ENCODE measurements around the gene HMGN4.
"Not testable (repeated sequence)": the region's sequence is repeated elsewhere in the genome, so short reads cannot be mapped to it uniquely, and the experiment has no call there.

Gene HMGN4

GRCh38 chr6:26537846-26538571 is at the start of gene HMGN4:
Gene HMGN4 (plus strand): TSS chr6:26538366. CDS start chr6:26545207, 6,841 bp downstream.
- DNase-seq (ENCODE audit: low spot score) = peak; percentile 75

GRCh38 chr6:26489996-26490964 is 47.9 kb upstream of the HMGN4 start:
- no peak for DNase-seq (ENCODE audit: low spot score)

DNA sequence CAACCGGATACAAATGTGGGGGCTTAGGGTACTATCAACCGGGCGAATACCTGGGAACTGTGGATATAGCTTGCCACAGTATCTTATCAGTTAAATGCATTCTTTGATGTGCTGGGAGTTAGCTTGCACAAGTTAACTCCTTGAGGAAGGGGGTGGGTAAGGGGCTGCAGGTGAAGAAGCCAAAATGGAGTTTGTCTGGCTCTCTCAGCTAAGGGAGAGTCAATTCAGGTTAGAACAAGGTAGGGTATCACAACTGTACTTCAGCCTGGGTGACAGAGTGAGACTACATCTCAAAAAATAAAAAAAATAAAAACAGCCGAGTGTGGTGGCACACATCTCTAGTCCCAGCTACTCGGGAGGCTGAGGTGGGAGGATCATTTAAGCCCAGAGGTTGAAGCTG is 46.6 kb upstream of the HMGN4 start:
- DNase-seq (ENCODE audit: low spot score) = no peak

DNA sequence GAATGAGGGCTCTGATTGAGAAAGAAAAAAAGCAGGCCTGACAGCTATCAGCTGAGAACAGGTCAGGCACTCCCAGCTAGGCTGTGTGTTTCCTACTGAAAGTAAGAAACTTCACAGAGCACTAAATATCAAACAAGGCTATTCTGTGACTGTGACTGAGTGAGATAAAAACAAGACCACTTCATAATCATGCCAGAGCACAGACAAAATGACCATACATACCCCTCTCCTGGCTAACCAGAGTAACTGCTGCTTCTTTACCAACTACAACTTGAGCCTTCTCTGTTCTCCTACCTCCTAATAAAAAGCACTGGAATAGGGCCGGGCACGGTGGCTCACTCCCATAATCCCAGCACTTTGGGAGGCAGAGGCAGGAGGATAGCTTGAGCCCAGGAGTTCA is 44.9 kb upstream of the HMGN4 start:
- no peak for DNase-seq (ENCODE audit: low spot score)

GRCh38 chr6:26494117-26494516 is 44.0 kb upstream of the HMGN4 start:
- DNase-seq (ENCODE audit: low spot score) = no peak

GRCh38 chr6:26495281-26495680 is 42.9 kb upstream of the HMGN4 start:
- no peak for DNase-seq (ENCODE audit: low spot score)

DNA sequence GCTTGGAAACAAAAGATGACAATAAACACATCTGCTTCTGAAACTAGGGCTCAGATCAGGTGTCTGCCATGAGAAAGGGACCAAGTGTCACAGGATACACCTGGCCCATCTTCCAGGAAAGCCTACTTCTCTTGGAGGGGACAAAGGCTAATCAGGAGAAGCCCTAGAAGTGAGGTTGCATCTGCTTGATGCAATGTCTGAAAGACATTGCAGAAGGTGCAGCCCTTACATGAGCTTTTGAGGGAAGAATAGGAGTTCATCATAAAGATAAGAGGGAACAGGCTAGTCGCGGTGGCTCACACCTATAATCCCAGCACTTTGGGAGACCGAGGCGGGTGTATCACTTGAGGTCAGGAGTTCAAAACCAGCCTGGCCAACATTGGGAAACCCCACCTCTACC is 40.6 kb upstream of the HMGN4 start:
- DNase-seq (ENCODE audit: low spot score) = no peak

GRCh38 chr6:26500102-26500501 is 38.1 kb upstream of the HMGN4 start, which contains the start of gene BTN1A1:
Gene BTN1A1 (plus strand): TSS chr6:26500303. CDS start chr6:26501287, 984 bp downstream.
- no peak for DNase-seq (ENCODE audit: low spot score)

DNA sequence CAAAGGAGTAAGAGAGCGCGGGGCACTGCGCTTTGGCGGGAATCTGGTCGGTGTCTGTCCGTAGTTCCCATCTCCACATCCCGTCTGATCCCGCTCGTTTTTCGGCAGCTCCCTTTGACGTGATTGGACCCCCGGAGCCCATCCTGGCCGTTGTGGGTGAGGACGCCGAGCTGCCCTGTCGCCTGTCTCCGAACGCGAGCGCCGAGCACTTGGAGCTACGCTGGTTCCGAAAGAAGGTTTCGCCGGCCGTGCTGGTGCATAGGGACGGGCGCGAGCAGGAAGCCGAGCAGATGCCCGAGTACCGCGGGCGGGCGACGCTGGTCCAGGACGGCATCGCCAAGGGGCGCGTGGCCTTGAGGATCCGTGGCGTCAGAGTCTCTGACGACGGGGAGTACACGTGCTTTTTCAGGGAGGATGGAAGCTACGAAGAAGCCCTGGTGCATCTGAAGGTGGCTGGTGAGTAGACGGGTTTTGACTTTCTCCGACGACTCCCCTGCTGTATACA is 36.6 kb upstream of the HMGN4 start:
- DNase-seq (ENCODE audit: low spot score) = peak; percentile 30

- DNase-seq (ENCODE audit: low spot score) = peak; percentile 44
Measured at GRCh38 chr6:26502165-26502564, 36.0 kb upstream of the HMGN4 start.

DNA sequence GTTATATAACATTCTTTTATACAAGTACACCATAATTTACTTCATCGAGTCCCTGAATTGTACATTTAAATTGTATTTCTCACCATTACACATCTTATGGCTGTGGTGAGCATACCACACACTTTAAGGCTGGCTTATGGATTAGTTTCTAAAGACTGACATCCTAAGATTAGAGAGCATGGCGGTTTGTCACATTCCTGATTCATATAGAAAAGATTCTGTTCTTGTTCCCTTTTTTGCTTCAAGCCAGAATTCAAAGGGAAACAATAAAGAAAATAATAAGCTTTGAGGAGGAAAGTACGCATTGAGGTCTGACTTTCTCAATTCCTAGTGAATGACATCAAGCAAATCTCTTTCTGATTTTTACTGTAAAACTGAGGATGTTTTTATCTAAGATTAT is 35.5 kb upstream of the HMGN4 start:
- DNase-seq (ENCODE audit: low spot score) = no peak

DNA sequence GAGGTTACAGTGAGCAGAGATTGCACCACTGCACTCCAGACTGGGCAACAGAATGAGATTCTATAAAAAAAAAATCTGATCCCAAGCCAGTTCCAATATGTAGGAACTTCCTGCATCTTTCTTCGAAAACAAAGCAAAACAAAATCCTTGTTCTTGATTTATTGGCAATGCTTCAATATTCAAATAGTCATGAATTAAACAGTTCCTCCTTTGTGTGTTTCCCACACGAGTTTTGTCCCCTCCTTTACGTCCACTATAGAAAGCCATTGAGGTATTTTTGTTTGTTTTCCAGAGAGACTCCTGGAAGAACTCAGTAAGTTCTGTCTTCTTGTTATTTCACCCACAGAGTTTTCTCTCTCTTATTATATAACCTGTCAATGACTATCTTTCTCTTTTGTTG is 30.5 kb upstream of the HMGN4 start:
- no peak for DNase-seq (ENCODE audit: low spot score)

DNA sequence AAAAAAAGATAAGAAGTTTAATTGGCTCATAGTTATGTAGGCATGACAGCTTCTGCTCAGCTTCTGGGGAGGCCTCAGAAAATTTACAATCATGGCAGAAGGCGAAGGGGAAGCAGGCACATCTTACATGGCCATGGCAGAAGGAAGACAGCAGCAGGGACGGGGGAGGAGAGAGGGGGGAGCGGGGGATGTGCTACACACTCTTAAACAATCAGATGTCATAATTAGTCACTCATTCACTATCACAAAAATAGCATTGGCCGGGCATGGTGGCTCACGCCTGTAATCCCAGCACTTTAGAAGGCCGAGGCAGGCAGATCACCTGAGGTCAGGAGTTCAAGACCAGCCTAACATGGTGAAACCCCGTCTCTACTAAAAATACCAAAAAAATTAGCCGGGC is 27.1 kb upstream of the HMGN4 start:
- DNase-seq (ENCODE audit: low spot score) = not testable (repeated sequence)

GRCh38 chr6:26514984-26515383 is 23.2 kb upstream of the HMGN4 start:
- no peak for DNase-seq (ENCODE audit: low spot score)

DNA sequence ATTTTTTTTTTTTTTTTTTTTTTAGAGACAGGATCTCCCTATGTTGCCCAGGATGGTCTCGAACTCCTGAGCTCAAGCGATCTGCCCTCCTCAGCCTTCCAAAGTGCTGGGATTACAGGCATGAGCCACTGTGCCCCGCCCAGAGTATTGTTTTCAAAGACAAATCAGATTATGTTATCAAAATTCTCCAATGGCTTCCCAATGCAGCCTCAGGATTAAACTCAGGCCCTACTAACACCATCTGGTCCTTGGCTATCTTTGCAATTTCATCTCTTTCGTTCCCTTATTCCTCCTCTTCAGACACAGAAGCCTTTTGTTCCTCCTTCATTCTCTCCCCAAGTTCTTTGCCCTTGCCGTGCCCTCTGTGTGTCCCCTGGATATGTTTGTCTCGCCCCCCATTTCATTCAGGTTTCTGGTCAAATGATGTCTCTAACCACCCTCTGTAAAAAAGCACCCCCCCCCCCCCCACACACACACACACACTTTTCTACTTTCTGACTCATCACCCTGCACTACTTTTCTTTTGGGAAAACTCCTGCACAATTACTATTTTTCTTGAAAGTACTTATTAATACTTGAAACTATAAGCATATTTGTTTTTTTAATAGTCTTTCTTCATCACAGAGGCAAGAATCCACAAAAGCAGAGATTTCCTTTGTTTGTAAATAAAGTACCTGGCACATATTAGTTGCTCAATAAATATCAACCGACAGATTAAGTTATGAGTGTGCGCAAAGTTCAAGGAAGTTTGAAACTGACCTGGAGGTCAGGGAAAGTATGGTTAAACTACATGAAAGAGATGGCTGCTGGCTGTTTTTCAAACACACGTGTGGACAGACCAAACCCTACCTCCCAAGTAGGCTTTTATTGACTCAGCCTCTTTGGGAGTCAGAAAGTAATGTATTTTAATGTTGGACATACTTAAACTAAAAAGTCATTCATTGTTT is 21.4 kb upstream of the HMGN4 start:
- DNase-seq (ENCODE audit: low spot score) = no peak

GRCh38 chr6:26519359-26519758 is 18.8 kb upstream of the HMGN4 start:
- DNase-seq (ENCODE audit: low spot score) = no peak

GRCh38 chr6:26520237-26520849 is 17.8 kb upstream of the HMGN4 start:
- DNase-seq (ENCODE audit: low spot score) = no peak

GRCh38 chr6:26520850-26521599 is 17.1 kb upstream of the HMGN4 start:
- peak; percentile 96 for DNase-seq (ENCODE audit: low spot score)

DNA sequence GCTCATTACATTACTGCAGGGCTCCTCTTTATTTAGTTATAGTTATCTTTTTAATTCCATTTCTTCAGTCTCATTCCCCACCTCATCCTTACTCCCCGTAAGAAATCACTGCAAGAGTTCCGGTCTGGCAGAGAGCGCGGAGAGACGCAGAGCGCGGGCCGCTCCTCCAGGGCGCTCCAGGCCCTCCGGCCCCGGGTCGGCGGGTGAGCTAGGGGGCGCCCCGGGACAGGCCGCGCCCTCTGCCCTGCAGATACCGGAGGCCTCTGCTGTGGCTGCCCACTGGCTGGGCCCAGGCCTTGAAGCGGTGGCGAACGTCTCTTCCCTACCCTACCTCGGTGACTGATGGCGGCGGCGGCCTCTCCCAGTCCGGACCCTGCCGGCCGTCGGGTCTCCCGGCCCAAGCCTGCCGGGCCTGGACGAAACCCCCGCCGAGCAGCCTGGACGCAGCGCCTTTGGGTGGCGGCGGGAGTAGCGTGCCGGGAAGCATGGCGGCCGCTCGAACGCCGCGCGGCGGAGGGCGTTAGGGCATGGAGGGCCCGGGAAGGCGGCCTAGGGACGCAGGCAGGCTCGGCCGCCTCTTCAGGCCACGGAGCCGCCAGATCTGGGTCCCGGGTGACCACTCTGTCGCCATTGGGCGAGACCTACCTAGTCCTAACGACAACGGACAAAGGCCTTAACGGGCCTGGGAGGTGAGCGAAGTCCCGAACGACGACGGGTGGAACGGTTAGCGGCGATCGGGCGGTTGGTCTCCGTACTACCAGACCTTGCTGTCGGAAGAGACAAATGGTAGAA is 16.4 kb upstream of the HMGN4 start:
- DNase-seq (ENCODE audit: low spot score) = peak; percentile 81
